Left colon (tissue), 2 donors: Measurements from ENCODE around the gene STRN3. TPM values are rescaled to one million over a fixed set of nuclear protein-coding genes. Genes with fewer than 3 reads are reported as not detected.

Experiments
- ATAC-seq: fragments of 200-7000 bp; cut with Tn5 transposase; one replicate; pipeline ENCODE4 v1.9.1; 2020; ENCODE audit warnings: mild to moderate bottlenecking, moderate library complexity
- DNase-seq, 2 donors: peaks; one replicate each; pipeline ENCODE4 v3.0.0-alpha.2; 2020
- intact Hi-C, 2 donors: fragments of 100-400 bp; cut with DNase I in 1 of 2; cut with micrococcal nuclease in 1 of 2; formaldehyde crosslinking; loops; one replicate each; pipeline versions ENCODE4 v1.11.2 to v1.14.0; 2022; cut with DNase I, micrococcal nuclease
- total RNA-seq, 2 donors: library from RNA; stranded (reverse); fragmentation: NEBNext Ultra II Directional; extraction: Animal tissue kit (Norgen Biotek cat#: 25700); gene quantifications; one replicate each; pipeline ENCODE4 v1.2.1, GENCODE V29; 2021
- donor health status: DM: no; HTN: no; CAD: no.
- donor health status: DM: yes; HTN: yes; CAD: no.

Gene STRN3
- total RNA-seq, 2 donors from 2014 or later, result 43.3 to 48.0 TPM

DNA sequence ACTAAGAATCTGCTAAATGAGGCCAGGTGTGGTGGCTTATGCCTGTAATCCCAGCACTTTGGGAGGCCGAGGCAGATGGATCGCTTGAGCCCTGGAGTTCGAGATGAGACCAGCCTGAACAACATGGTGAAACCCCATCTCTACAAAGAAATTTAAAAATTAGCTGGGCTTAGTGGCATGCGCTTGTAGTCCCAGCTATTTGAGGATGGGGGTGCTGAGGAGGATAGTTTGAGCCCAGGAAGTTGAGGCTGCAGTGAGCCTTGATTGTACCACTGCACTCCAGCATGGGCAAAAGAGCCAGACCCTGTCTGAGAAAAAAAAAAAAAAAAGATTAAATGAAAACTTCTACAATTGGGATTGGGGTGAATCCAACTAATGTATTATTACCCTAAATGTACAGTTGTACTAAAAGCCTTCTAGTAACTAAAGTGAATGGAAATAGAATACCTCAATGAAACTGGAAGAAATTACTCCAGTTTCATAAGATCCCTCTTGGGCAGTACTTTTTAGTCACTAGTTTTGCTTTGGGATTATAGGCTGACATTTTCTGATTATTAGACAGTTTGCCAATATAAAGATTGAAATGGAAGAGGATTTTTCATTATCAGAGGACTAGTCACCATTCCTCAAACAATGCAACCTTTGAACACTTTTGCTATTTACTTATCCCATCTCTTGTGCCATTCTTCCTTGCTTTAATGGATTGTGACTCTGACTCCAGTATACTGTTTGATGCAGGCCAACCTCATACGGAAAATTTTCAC is 137.5 kb downstream of the STRN3 start:
- no peak for ATAC-seq
- DNase-seq, result no peak
- intact Hi-C loops, result no loop called here

DNA sequence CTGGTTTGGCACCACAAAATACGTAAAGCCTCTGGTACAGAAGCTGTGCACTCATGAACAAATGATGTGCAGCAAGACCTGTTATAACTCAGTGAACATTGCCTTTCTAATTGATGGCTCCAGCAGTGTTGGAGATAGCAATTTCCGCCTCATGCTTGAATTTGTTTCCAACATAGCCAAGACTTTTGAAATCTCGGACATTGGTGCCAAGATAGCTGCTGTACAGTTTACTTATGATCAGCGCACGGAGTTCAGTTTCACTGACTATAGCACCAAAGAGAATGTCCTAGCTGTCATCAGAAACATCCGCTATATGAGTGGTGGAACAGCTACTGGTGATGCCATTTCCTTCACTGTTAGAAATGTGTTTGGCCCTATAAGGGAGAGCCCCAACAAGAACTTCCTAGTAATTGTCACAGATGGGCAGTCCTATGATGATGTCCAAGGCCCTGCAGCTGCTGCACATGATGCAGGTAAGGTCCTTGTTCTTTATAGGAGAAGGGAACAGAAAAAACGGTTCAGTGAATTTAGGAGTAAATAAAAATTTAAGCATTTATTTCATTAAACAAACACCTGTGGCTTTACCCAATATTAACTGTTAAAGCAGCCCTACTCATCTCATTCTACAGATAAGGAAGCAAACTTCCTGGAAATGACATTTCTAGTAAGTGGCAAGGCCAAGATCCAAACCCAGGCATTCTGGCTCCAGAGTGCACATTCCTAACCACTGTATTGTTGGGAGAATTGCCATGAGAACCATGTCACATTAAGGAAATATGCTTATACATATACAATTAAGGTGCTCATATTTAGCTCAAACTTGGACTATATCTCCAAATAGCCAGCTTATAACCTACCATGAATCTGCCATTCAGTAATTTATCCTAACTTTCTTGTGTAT is 140.1 kb downstream of the STRN3 start:
- intact Hi-C loops, result no loop called here
- peak; percentile 16 for ATAC-seq
- DNase-seq, result no peak

DNA sequence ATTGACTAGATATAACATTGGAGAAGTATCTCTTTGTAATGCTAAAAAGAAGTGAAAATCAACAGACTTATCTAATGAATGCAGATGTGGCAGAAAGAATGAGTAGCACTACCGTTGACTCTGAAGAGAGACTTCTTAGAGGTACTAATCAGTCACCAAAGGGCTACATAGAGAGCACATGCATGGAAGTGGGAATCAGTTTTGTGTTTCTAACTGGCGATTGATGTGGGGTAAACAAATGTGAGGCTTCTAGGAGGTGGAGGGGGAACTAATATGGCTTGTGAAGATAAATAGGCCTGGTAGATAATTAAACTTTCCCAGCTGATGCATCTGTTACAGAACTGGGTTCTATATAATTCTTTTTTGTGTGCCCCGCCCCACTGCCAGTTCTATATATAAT is 141.3 kb downstream of the STRN3 start:
- DNase-seq, result no peak
- no peak for ATAC-seq
- intact Hi-C loops, result no loop called here

DNA sequence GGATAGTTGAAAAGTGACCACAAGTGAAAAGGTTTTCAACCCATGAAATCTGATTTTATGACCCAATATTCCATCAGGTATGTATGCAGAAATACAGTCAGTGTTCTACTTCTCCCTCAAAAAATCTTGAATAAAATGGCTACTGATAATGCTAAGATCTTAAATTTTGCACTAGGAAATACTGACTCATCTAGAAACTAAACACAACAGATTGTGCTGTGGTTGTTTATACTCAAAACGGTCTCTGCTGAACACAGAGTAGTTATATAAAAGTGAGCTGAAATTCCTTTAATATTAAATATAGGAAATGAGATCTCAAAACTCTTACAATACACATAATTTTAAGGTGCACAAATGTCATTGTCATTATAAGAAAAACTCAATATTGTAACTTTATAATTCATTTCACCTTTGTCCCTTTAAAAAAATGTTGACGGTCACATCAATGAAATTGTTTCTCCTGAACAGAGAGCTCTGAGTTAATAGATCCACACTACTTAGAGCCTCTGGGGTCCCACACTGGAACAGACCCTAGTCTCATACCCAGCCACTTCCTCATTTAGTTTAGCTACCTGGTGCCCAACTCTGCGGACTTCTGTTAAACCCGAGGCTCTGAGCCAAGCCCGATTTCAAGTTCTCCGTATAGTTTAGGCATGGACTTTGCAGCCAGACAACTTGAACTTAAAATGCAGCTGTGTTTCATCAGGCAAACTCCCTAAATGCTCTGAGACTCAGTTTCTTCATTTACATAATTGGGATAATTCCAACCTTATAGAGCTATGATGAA is 142.5 kb downstream of the STRN3 start:
- intact Hi-C loops, result no loop called here
- DNase-seq (no peak), ATAC-seq (no peak)

DNA sequence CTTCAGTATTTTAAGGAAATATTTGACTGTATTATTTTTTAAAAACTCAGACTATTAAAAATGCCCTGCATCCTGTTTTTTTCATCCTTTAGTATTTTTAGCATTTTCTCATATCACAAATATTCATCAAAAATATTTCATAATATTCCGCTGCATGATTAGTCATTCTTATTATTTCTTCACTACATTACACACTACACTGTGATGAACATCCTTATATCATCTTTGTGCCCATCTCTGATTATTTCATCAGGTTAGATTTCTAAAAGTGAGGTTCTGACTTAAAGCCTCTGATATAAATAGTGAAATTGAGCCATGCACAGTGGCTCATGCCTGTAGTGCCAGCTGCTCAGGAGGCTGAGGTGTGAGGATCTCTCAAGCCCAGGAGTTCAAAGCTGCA is 143.7 kb downstream of the STRN3 start:
- no peak for DNase-seq
- no peak for ATAC-seq
- intact Hi-C loops, result no loop called here

DNA sequence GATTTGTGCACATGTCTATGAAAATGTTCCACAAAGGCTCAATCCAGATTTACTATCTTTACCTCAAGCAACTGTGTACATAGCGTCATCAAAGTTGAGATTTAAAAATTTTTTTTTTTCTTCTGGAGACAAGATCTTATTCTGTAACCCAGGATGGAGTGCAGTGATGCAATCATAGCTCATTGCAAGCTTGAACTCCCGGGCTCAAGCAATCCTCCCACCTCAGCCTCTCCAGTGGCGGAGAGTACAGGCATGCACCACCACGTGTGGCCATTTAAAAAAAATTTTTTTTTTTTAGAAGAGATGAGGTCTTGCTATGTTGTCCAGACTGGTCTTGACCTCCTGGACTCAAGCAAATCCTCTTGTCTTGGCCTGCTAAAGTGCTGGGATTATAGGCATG is 149.5 kb downstream of the STRN3 start:
- ATAC-seq, result no peak
- no peak for DNase-seq
- intact Hi-C loops, result no loop called here

DNA sequence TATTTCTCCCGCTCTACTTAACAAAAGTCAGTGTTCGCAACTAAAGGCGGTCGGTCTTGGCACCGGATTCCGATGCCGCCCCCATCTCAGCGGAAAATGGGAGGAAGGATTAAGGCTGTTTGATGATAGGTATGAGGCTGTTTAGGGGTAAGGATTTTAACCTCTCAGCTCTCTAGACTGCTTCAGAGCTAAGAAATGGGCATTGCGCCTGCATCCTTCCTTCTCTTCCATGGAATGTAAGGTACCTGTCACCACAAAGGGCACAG is 150.5 kb downstream of the STRN3 start:
- ATAC-seq (no peak), DNase-seq (no peak)
- intact Hi-C loops, result no loop called here

DNA sequence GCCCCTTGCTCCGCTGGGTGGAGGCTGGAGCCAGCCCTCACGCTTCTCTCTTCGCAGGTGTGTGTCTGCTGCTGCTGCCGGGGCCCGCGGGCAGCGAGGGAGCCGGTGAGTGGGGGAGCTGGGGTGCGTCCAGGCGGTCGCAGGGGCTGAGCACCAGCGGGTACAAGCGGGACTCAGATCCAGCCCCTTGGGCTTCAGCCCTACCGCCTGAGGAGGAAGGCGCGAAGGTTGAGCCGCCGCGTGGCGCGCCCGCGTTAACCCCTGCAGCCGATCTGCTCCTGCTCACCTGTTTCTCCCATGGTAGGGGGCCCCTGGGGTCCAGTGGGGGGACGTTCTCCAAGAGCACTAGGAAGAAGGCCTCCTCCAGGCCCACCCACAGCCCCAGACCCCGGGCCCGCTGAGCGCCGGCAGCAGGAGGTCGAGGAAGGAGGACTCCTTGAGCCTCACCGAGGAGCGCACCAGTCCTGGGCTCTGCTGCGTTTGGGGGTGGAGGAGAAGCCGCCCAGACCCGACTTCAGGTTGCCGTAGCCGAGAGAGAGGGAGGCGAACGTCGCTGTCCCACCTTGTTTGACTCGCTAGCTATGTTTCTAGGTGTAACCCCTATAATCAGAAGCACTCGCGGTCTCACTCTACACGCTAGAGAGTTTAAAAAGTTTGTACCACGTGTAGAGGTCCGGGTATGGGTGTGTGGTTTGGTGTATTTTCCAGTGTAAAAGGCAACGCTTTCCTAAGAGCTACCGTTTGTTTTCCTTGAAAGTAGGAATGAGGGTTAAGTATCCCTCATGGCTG is 151.0 kb downstream of the STRN3 start:
- DNase-seq (peak in 1 of 2 donors; percentile 19), ATAC-seq (peak; percentile 53)
- intact Hi-C loops, result no loop called here

DNA sequence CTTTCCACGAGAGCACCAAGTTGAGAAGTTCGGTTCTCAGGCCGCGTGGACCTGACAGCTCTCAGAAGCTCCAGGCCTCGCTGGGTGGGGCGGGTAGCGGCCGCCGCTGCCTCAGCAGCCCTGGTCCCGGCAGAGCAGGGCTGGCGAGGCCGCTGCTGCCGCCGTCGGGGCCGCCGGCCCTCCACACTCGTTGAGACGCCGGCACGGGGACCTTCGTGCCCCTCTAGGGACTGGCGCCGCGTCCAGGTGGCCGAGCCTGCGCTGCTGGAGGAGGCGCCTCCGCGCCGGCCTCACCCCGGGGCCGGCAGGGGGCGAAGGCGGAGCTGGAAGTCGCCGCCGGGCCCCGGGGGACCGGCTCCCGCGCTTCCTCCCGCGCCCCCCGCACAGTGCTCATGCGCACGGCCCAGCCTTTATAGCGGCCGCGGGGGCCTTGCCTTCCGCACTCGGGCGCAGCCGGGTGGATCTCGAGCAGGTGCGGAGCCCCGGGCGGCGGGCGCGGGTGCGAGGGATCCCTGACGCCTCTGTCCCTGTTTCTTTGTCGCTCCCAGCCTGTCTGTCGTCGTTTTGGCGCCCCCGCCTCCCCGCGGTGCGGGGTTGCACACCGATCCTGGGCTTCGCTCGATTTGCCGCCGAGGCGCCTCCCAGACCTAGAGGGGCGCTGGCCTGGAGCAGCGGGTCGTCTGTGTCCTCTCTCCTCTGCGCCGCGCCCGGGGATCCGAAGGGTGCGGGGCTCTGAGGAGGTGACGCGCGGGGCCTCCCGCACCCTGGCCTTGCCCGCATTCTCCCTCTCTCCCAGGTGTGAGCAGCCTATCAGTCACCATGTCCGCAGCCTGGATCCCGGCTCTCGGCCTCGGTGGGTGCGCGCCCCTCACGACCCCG is 151.8 kb downstream of the STRN3 start, which contains the start of gene COCH:
Gene COCH (plus strand): TSS at position 440 of the 879 bp plus-strand sequence. CDS start 380 bp downstream, at position 820.
- intact Hi-C loops, result no loop called here
- ATAC-seq, result peak; percentile 85
- peak in 1 of 2 donors; percentile 57 for DNase-seq

DNA sequence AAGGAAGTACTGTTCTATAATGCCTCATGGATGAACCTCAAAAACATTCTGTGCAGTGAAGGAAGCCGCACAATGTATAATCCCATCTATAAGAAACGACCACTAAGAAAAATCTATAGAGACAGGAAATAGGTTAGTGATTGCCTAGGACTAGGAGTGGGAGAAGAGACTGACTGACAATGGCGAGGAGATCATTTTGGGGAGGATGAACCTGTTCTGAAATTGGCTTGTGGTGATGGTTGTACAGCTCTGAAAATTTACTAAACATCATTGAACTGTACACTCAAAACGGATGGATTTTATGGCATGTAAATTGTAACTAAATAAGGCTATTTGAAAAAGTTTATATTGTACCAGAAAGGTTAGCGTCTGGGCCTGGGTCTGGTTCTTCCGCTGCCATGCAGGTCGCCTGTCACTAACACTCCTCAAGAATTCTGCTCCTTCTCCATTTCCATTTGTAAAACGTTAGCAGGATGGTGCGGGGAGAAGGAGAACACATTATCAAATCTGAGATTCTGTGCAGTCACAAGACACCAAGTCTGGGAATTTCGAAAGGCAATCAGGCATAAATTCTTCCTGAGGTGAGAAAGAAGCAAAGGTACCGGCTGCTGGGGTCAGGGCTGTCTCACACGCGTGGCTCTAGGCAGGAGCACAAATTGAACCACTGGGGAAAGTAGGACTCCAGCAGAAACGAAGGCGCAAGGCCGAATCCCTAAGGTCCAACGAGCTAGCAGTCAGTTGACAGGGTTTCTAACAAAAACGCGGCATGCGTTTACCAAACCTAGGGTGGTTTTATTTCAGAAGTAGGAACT is 152.7 kb downstream of the STRN3 start:
- DNase-seq, result no peak
- intact Hi-C loops, result no loop called here
- no peak for ATAC-seq

DNA sequence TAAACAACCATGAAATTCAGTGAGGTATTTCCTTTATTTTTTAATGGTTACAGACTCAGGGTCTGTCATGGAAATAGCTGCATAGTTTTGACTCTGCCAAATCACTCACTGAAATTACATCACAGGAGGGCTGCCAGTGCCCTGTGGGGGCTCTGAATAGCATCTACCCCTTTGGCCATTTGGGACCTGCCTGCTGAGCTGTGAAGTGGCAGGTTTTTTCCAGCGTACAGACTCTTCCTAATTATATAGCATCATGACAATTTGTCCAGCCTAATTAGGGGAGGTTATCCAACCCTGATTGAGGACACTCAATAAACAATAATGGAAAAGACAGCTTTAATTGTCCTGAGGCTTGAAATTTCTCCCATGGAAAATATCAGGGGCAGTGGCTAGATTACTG is 153.6 kb downstream of the STRN3 start:
- no peak for ATAC-seq
- intact Hi-C loops, result no loop called here
- DNase-seq, result no peak

DNA sequence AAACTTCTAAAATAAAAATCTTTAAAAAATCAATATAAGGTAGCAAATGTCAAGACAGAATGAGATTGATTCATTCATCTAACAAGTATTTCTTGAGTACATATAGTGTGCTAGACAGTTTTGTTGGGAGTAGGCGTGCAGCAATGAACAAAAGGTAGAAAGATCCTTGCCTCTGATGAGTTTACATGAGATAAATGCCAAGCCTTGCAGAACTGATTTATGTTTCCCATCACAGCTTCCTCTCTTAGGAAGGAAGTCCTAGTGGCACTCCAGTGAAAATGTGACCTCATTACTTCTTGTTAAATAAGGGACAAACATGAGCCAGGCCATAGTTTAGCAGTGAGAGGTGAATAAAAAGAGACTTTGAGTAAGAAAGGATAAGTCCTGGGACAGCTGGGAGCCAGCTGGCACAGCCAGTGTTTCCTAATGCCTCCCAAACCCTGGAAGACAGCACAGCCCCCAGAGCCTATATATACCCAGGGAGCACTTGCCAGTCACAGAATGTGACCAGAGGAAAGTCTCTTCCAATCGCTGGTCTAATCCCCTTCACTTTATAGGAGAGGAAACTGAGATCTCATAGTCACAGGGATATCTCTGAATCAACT is 156.5 kb downstream of the STRN3 start:
- no peak for ATAC-seq
- intact Hi-C loops, result no loop called here
- DNase-seq, result no peak

DNA sequence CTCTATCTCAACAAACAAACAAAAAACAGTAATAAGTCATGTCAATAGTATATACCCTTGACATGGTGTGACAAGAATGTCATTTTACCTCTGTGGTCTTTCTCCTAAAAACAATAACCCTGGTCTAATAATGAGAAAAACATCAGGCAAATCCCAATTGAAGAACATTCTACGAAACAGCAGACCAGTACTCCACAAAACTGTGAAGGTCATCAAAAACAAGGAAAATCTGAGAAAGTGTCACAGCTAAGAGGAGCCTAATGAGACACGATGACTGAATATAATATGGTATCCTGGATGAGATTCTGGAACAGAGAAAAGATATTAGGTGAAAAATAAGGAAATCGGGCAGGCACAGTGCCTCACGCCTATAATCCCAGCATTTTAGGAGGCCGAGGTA is 157.4 kb downstream of the STRN3 start:
- ATAC-seq, result no peak
- no peak for DNase-seq
- intact Hi-C loops, result no loop called here

DNA sequence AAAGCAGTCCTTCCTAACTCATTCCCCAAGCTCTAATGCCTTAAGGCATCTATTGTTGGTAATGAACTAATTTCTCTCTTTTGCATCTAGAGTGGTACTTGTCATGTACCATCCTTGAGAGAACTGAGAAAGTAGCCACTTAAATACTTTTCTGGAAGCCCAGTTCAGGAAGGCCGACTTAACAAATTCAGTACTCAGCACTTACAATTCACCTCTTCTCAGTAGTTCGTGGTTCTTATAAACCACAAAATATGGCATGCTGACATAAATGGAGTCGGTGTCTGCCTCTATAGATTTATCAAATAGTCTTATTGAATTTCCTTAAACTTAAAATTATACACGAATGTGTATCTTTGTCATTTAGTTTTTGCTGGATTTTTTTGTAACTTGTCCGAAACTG is 161.2 kb downstream of the STRN3 start:
- no peak for DNase-seq
- intact Hi-C loops, result no loop called here
- no peak for ATAC-seq

DNA sequence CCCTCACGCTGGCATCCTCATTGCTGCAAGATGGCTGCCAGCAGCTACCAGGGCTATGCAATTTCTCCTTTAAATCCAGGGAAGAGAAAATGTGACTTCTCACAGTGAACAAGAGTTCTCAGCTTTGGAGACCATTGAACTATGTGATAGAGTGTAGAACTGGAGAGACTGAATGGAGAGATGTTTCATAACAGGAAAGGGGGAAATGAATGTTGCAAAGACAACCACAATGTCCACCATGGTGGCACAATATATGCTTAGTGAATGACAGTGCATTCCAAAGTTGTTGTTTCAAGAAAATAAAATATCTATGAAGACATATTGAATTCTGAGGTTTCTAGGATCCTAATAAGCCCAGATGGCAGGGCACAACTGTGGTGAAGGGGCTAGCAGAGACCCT is 165.0 kb downstream of the STRN3 start:
- intact Hi-C loops, result no loop called here
- DNase-seq (no peak), ATAC-seq (no peak)

DNA sequence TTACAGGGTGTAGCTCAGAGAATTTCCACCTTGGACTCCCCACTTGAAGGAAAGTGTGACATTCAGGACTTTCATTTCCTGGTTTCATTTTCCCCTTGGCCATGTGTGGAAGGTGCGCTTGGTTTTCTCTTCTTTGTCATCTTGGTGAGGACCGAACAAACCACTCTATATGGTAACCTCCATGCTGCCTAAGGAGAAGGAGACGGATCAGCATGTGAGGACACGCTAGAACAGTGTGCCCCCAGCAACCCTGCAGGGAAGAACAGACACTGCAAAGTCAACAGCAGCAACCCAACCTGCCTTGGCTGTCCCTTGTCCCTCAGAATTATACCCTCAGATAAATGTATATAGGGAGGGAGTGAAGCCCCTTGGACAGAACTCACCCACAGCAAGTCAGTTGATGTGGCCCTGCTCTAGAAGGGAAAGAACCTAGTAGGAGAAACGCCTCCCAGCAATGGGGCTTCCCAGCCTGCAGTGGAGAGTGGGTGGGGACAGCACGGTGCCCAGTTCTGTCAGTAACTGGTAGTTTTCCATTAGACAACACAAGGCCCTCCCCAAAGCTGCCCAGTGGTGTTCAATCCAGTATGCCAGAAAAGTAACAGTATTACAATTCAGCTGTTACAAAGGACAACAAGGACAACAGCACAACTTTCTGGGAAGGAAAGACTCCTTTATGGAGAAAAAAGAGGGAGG is 170.7 kb downstream of the STRN3 start:
- peak; percentile 60 for ATAC-seq
- intact Hi-C loops, result no loop called here
- DNase-seq, result no peak
